Measurements from ENCODE around the gene CABLES1. TPM values are rescaled to one million over a fixed set of nuclear protein-coding genes. Genes with fewer than 3 reads are reported as not detected.
"Not testable (repeated sequence)": the region's sequence is repeated elsewhere in the genome, so short reads cannot be mapped to it uniquely, and the experiment has no call there.

The CABLES1 gene, protein sequence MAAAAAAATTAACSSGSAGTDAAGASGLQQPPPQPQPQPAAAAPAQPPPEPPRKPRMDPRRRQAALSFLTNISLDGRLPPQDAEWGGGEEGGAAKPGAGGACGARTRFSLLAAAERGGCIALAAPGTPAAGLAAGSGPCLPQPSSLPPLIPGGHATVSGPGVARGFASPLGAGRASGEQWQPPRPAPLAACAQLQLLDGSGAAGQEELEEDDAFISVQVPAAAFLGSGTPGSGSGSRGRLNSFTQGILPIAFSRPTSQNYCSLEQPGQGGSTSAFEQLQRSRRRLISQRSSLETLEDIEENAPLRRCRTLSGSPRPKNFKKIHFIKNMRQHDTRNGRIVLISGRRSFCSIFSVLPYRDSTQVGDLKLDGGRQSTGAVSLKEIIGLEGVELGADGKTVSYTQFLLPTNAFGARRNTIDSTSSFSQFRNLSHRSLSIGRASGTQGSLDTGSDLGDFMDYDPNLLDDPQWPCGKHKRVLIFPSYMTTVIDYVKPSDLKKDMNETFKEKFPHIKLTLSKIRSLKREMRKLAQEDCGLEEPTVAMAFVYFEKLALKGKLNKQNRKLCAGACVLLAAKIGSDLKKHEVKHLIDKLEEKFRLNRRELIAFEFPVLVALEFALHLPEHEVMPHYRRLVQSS
- total RNA-seq (10 to 100 TPM in 2 of 9 donors, 1 to 10 TPM in 7; 2.1 to 11.9 (median 6.9) TPM), polyA plus RNA-seq (1 to 10 TPM; 2.5 to 4.3 (median 3.6) TPM)
- long read RNA-seq, donor 1 = 0 reads
- long read RNA-seq, donor 2 = 0 reads
- long read RNA-seq, donor 3 = 0 reads
- long read RNA-seq, donor 4 = 0 reads
- long read RNA-seq, donor 5, full-length matches to known transcripts = 18 of 22 reads
- long read RNA-seq, donor 5, partial matches to known transcripts = 1 of 22 reads
- long read RNA-seq, donor 5, other reads (novel, unspliced or antisense) = 3 of 22 reads
- long read RNA-seq, donor 6 = 0 reads
- long read RNA-seq, donor 7 = 0 reads
- long read RNA-seq, donor 8, full-length matches to known transcripts = 1 of 1 reads
- long read RNA-seq, donor 8, partial matches to known transcripts = 0 of 1 reads
- long read RNA-seq, donor 8, other reads (novel, unspliced or antisense) = 0 of 1 reads
- long read RNA-seq, donor 9 = 0 reads
- long read RNA-seq, donor 10, full-length matches to known transcripts = 1 of 1 reads
- long read RNA-seq, donor 10, partial matches to known transcripts = 0 of 1 reads
- long read RNA-seq, donor 10, other reads (novel, unspliced or antisense) = 0 of 1 reads

DNA sequence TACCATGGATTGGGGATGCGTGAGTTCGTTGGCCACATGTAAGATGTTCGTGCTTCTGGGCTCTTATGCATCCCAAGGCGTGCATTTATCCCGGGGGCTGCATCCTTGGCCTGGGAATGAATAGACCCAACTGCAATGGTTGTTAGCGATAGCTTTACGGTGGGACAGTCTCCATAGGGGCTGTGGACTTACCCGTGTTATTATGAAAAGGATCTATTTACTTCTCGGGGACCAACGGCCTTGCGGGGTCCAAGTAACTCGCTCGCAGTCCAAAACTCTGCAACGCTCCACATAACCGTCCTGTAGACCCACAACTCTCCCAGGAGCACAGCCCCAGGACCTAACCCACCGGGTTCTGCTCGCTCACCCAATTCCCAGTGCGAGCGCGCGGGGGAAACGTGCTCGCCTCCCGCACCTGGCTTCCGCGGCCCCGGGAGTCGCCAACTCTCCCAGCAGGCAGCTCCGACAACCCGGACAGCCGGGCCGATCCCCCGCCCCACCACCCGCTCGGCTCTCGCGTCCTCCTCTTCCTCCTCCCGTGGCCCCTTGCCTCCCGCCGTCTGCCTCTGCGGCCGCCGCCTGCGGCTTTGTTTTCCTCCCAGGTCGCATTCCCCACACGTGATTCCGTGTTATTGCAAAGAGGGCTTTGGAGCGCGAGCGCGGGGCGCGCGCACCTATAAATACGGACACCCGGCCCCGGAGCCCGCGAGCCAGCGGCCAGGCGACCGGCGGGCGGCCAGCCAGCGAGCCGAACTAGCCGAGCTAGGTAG, at the start of gene CABLES1:
Gene CABLES1 (plus strand): TSS at position 706 of the 770 bp plus-strand sequence. CDS start 278 bp downstream, outside the sequence.
- 6 to 15% (median 9%) methylated on average over 18 to 67 of the region's 67 CpGs for WGBS, 4 donors
- intact Hi-C loops (cut with DNase I) = no loop called here

DNA sequence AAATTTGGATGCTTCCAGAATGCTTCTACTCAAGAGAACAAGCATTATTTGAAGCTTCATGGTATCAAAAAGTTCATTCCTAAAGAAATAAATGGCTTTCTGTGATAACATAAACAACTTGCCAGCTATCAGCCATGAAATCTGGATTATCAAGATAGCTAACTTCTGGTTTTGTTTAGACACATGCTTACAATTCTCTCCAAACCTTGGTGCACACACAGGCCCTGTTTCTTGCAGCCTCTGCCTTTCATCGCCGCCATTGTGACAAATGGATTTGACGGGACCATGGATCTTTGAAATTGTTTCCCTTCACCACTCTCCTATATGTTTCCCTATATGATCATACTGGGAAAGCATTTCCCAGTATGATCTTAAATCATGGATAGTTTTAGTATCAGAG, 47.9 kb upstream of the CABLES1 start:
- intact Hi-C loops (cut with DNase I) = no loop called here
- Histone ChIP-seq H3K9me3 (replicated peaks in 1 of 3) (no peaks in the 10 kb centered on the region), H3K4me3 (no peak overlapping the region), H3K4me1 (replicated peaks in 1 of 2) (no peaks in the 10 kb centered on the region), H3K27me3 (peaks cover 11% of the 10 kb centered on the region), H3K36me3 (replicated peaks in 1 of 2) (no peaks in the 10 kb centered on the region), H3K27ac (no peak overlapping the region)
- no peak for TF ChIP-seq POLR2A (IDR thresholded peaks at IDR 0.05)
- TF ChIP-seq CTCF (IDR thresholded peaks at IDR 0.05) = no peak
- 60 to 65% (median 62%) methylated on average over 3 of the region's 3 CpGs for WGBS, 4 donors
- no peak for DNase-seq

More for the DNA sequence above, at the start of gene CABLES1:
- no peaks in the 10 kb centered on the region for H3K9me3 ChIP-seq (replicated peaks in 1 of 3)
- H3K36me3 ChIP-seq (replicated peaks in 1 of 2) = no peaks in the 10 kb centered on the region
- TF ChIP-seq POLR2A (IDR thresholded peaks at IDR 0.05) (peak; percentile 17 to 35), CTCF (IDR thresholded peaks at IDR 0.05) (no peak)
- peaks cover 0 to 31% of the 10 kb centered on the region in 2 donors for H3K4me1 ChIP-seq (replicated peaks in 1 of 2)
- no peaks in the 10 kb centered on the region for H3K27me3 ChIP-seq
- H3K27ac ChIP-seq = peak within 1 kb of the TSS in 4 of 5 donors; percentile 10 to 85 (median 70)
- peak within 1 kb of the TSS in 3 of 4 donors; percentile 39 to 88 (median 46) for H3K4me3 ChIP-seq
- DNase-seq = peak in 6 of 7 donors; percentile 53 to 73 (median 58)

DNA sequence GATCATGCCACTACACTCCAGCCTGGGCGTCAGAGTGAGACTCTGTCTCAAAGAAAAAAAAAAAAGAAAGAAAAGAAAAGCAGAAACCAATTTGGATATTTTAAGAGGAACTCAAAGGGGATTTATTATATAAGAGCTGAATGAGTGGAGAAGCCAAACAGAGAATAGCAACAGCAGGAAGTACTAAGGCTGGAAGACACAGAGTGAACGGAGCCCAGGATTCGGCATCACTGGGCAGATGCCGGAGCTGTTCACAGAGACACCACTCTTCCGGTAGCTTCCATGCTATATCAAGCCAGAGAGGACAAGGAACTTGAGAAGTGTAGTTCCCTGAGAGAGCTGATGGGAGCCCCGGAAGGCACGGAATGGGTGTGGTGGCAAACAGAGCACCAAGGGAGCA, 47.0 kb upstream of the CABLES1 start:
- H3K27me3 ChIP-seq = peaks cover 11% of the 10 kb centered on the region
- no peaks in the 10 kb centered on the region for H3K4me1 ChIP-seq (replicated peaks in 1 of 2)
- DNase-seq = no peak
- WGBS, 4 donors = 75 to 89% (median 82%) methylated on average over 7 of the region's 7 CpGs
- no peak overlapping the region for H3K4me3 ChIP-seq
- H3K9me3 ChIP-seq (replicated peaks in 1 of 3) = no peaks in the 10 kb centered on the region
- intact Hi-C loops (cut with DNase I) = no loop called here
- TF ChIP-seq CTCF (IDR thresholded peaks at IDR 0.05) (no peak), POLR2A (IDR thresholded peaks at IDR 0.05) (no peak)
- peak overlapping the region in 1 of 5 donors; percentile 55 for H3K27ac ChIP-seq
- no peaks in the 10 kb centered on the region for H3K36me3 ChIP-seq (replicated peaks in 1 of 2)

- WGBS, 4 donors = 53 to 59% (median 57%) methylated on average over 8 of the region's 8 CpGs
These were observed 44.0 kb upstream of the CABLES1 start for GRCh38 chr18:23091017-23091993.

More at GRCh38 chr18:23091017-23091993, 44.0 kb upstream of the CABLES1 start:
- DNase-seq; H3K4me1 ChIP-seq (replicated peaks in 1 of 2); H3K4me3 ChIP-seq; H3K27me3 ChIP-seq; intact Hi-C loops (cut with DNase I); H3K36me3 ChIP-seq (replicated peaks in 1 of 2); H3K9me3 ChIP-seq (replicated peaks in 1 of 3): not testable (repeated sequence)
- peak overlapping the region in 1 of 5 donors; percentile 38 for H3K27ac ChIP-seq

All from adrenal gland (tissue), 19 donors.